Fibroblast of skin of left biceps (primary cell): ENCODE results near the gene DISC1.

Experiments
- DNase-seq, 2 experiments: peaks; one replicate each; pipeline ENCODE4 v3.0.0-alpha.2; 2013; ENCODE audit warnings: low read depth in 2 of 2

The DISC1 gene

GRCh38 chr1:231695439-231696255, 69.1 kb downstream of the DISC1 start:
- DNase-seq = peak; percentile 46 to 60

GRCh38 chr1:231699784-231700183, 73.2 kb downstream of the DISC1 start:
- no peak for DNase-seq

GRCh38 chr1:231701306-231701705, 74.7 kb downstream of the DISC1 start:
- DNase-seq = no peak

GRCh38 chr1:231702331-231702730, 75.7 kb downstream of the DISC1 start:
- no peak for DNase-seq

- no peak for DNase-seq
Observed at GRCh38 chr1:231702804-231703203, 76.2 kb downstream of the DISC1 start.

- no peak for DNase-seq
Observed at GRCh38 chr1:231705806-231706760, 79.5 kb downstream of the DISC1 start.

GRCh38 chr1:231706934-231707333, 80.3 kb downstream of the DISC1 start:
- DNase-seq = no peak

GRCh38 chr1:231707407-231707806, 80.8 kb downstream of the DISC1 start:
- DNase-seq = no peak

GRCh38 chr1:231708394-231708793, 81.8 kb downstream of the DISC1 start:
- no peak for DNase-seq

- no peak for DNase-seq
Observed at GRCh38 chr1:231714440-231714839, 87.8 kb downstream of the DISC1 start.

- no peak for DNase-seq
Observed at GRCh38 chr1:231715816-231716722, 89.5 kb downstream of the DISC1 start.

GRCh38 chr1:231716879-231717278, 90.3 kb downstream of the DISC1 start:
- no peak for DNase-seq

- DNase-seq = no peak
Observed at GRCh38 chr1:231719485-231720183, 93.0 kb downstream of the DISC1 start.

GRCh38 chr1:231720652-231721325, 94.2 kb downstream of the DISC1 start:
- no peak for DNase-seq

- DNase-seq = no peak
Observed at GRCh38 chr1:231721436-231721835, 94.8 kb downstream of the DISC1 start.

- no peak for DNase-seq
Observed at GRCh38 chr1:231722356-231722755, 95.8 kb downstream of the DISC1 start.

GRCh38 chr1:231723146-231723545, 96.6 kb downstream of the DISC1 start:
- no peak for DNase-seq

- no peak for DNase-seq
Observed at GRCh38 chr1:231724041-231724440, 97.5 kb downstream of the DISC1 start.

- DNase-seq = no peak
Observed at GRCh38 chr1:231724876-231725647, 98.5 kb downstream of the DISC1 start.

GRCh38 chr1:231727171-231727570, 100.6 kb downstream of the DISC1 start:
- DNase-seq = no peak
